ENCODE results near the gene PPP1R18.
A peak's percentile ranks its signal among the peaks of the same experiment; 100 is the strongest.

Gene PPP1R18

GRCh38 chr6:30689022-30689865, 2.8 kb upstream of the PPP1R18 start:
- no peak for DNase-seq (ENCODE audit: low spot score)

GRCh38 chr6:30688569-30688968, 2.1 kb upstream of the PPP1R18 start:
- peak; percentile 52 for DNase-seq (ENCODE audit: low spot score)

- DNase-seq (ENCODE audit: low spot score) = no peak
Measured at GRCh38 chr6:30687659-30688431, 1.4 kb upstream of the PPP1R18 start.

GRCh38 chr6:30686908-30687658, 638 bp upstream of the PPP1R18 start:
- DNase-seq (ENCODE audit: low spot score) = peak; percentile 79

- no peak for DNase-seq (ENCODE audit: low spot score)
Measured at GRCh38 chr6:30685157-30686008, 1.1 kb downstream of the PPP1R18 start.

- DNase-seq (ENCODE audit: low spot score) = peak; percentile 60
Measured at GRCh38 chr6:30684386-30685156, 1.9 kb downstream of the PPP1R18 start.

GRCh38 chr6:30683980-30684338, 2.5 kb downstream of the PPP1R18 start:
- no peak for DNase-seq (ENCODE audit: low spot score)

GRCh38 chr6:30683183-30683979, 3.1 kb downstream of the PPP1R18 start:
- no peak for DNase-seq (ENCODE audit: low spot score)

GRCh38 chr6:30682143-30683117, 4.0 kb downstream of the PPP1R18 start:
- peak; percentile 84 for DNase-seq (ENCODE audit: low spot score)

GRCh38 chr6:30681766-30682142, 4.7 kb downstream of the PPP1R18 start:
- DNase-seq (ENCODE audit: low spot score) = no peak

GRCh38 chr6:30679765-30680535, 6.5 kb downstream of the PPP1R18 start:
- DNase-seq (ENCODE audit: low spot score) = no peak

- peak; percentile 83 for DNase-seq (ENCODE audit: low spot score)
Measured at GRCh38 chr6:30678964-30679726, 7.3 kb downstream of the PPP1R18 start.

GRCh38 chr6:30676660-30677285, 9.7 kb downstream of the PPP1R18 start:
- no peak for DNase-seq (ENCODE audit: low spot score)

GRCh38 chr6:30672445-30673253, 13.8 kb downstream of the PPP1R18 start, which contains the start of gene DHX16:
DHX16 (minus strand) TSS chr6:30673006; CDS start chr6:30672841, 165 bp downstream.
- peak; percentile 87 for DNase-seq (ENCODE audit: low spot score)

- no peak for DNase-seq (ENCODE audit: low spot score)
Measured at GRCh38 chr6:30670760-30671527, 15.5 kb downstream of the PPP1R18 start.
